B cell (primary cell): ENCODE results near the gene ANAPC4. TPM values are rescaled to one million over a fixed set of nuclear protein-coding genes. Genes with fewer than 3 reads are reported as not detected.

Experiments
- ATAC-seq: fragments of 200-7000 bp; cut with Tn5 transposase; one replicate; pipeline ENCODE4 v1.10.0; 2021; ENCODE audit warnings: low read depth, mild to moderate bottlenecking, moderate number of reproducible peaks, moderate library complexity
- CTCF ChIA-PET: fragments of 350-600 bp; sonication (Branson Sonifier 250); formaldehyde crosslinking; loops from one replicate; lab custom pipeline; 2021; ENCODE audit warnings: antibody characterized with exemption, inconsistent platforms; lab: Charles Lee
- POLR2A ChIA-PET: fragments of 350-600 bp; sonication (Branson Sonifier 250); formaldehyde crosslinking; loops from one replicate; lab custom pipeline; 2021; ENCODE audit warnings: antibody characterized with exemption; lab: Charles Lee
- DNase-seq: peaks from one replicate; pipeline ENCODE4 v3.0.0; 2013
- H2AFZ ChIP-seq: 2 replicates; pipeline ENCODE4 v1.6.1; 2012; ENCODE audit warnings: mild to moderate bottlenecking, low read depth, low read length; ENCODE audit not compliant: insufficient read depth, poor library complexity, severe bottlenecking
- H3K27ac ChIP-seq, 2 donors: 1 replicate in 1 of 2; 2 replicates in 1 of 2; pipeline ENCODE4 v1.5.1; 2012 to 2013; ENCODE audit warnings: low read length in 2 of 2, mild to moderate bottlenecking in 2 of 2, moderate library complexity in 1 of 2
- H3K27me3 ChIP-seq, 4 experiments: fragments of 200-600 bp in 1 of 4; sonication (generic) in 1 of 4; replicated peaks in 1 of 4; 1 replicate in 2 of 4; 2 replicates in 2 of 4; pipeline versions ENCODE4 v1.6.1 to v1.7.0; 2013 to 2016; ENCODE audit warnings: low read length in 3 of 4, mild to moderate bottlenecking in 2 of 4, mixed read lengths in 1 of 4, moderate library complexity in 1 of 4; ENCODE audit not compliant: insufficient read depth in 4 of 4, control insufficient read depth in 3 of 4; ENCODE audit errors: control extremely low read depth in 1 of 4
- H3K36me3 ChIP-seq, 2 experiments: replicated peaks in 1 of 2; 1 replicate in 1 of 2; 2 replicates in 1 of 2; pipeline versions ENCODE4 v1.6.1 to v1.7.1; 2013; ENCODE audit warnings: low read length in 1 of 2; ENCODE audit not compliant: insufficient read depth in 2 of 2, control insufficient read depth in 1 of 2; ENCODE audit errors: control extremely low read depth in 1 of 2, extremely low read depth in 1 of 2
- H3K4me1 ChIP-seq, 2 donors: fragments of 200-600 bp in 1 of 2; sonication (generic) in 1 of 2; 1 replicate in 1 of 2; 2 replicates in 1 of 2; pipeline versions ENCODE4 v1.5.1 to v1.6.1; 2013 to 2017; ENCODE audit warnings: low read length in 2 of 2; ENCODE audit not compliant: control insufficient read depth in 2 of 2, insufficient read depth in 2 of 2
- H3K4me2 ChIP-seq: replicated peaks from 2 replicates; pipeline ENCODE3; 2012; ENCODE audit warnings: mild to moderate bottlenecking, low read depth, low read length; ENCODE audit not compliant: poor library complexity, severe bottlenecking
- H3K4me3 ChIP-seq, 5 experiments: fragments of 200-600 bp in 1 of 5; sonication (generic) in 1 of 5; 1 replicate in 3 of 5; 2 replicates in 2 of 5; pipeline versions ENCODE4 v1.5.1 to v1.7.0; 2011 to 2016; ENCODE audit warnings: low read length in 4 of 5, mild to moderate bottlenecking in 4 of 5, low read depth in 2 of 5, control low read depth in 1 of 5, moderate library complexity in 1 of 5; ENCODE audit not compliant: insufficient read depth in 1 of 5; ENCODE audit errors: control extremely low read depth in 1 of 5, extremely low read depth in 1 of 5
- H3K79me2 ChIP-seq: fragments of 200-600 bp; sonication (generic); one replicate; pipeline ENCODE4 v1.6.0; 2016; ENCODE audit warnings: low read length; ENCODE audit not compliant: control insufficient read depth, insufficient read depth
- H3K9ac ChIP-seq: fragments of 200-600 bp; sonication (generic); 2 replicates; pipeline ENCODE4 v1.6.1; 2017; ENCODE audit warnings: mild to moderate bottlenecking, low read length, moderate library complexity
- H3K9me3 ChIP-seq, 3 donors: one replicate each; pipeline versions ENCODE4 v1.6.1 to v1.7.1; 2013; ENCODE audit warnings: low read length in 2 of 3; ENCODE audit not compliant: control insufficient read depth in 2 of 3, insufficient read depth in 1 of 3; ENCODE audit errors: control extremely low read depth in 1 of 3
- H4K20me1 ChIP-seq: 2 replicates; pipeline ENCODE4 v1.6.0; 2012; ENCODE audit warnings: mild to moderate bottlenecking, low read length; ENCODE audit not compliant: insufficient read depth, control insufficient read depth, poor library complexity, severe bottlenecking
- H3K27ac Mint-ChIP-seq: one replicate; pipeline ENCODE4 v1.8.0; 2021; ENCODE audit warnings: mixed read lengths
- H3K27me3 Mint-ChIP-seq: one replicate; pipeline ENCODE4 v1.8.0; 2021; ENCODE audit warnings: mixed read lengths
- H3K4me1 Mint-ChIP-seq: one replicate; pipeline ENCODE4 v1.8.0; 2021; ENCODE audit warnings: mixed read lengths
- H3K4me3 Mint-ChIP-seq: one replicate; pipeline ENCODE4 v1.8.0; 2021; ENCODE audit warnings: mixed read lengths
- H3K9me3 Mint-ChIP-seq: one replicate; pipeline ENCODE4 v1.8.0; 2022; ENCODE audit warnings: mixed read lengths; ENCODE audit not compliant: insufficient read depth
- CTCF ChIP-seq: fragments of 200-600 bp; IDR thresholded peaks from one replicate; pipeline ENCODE4 v1.8.0; 2022; ENCODE audit warnings: antibody characterized with exemption, mild to moderate bottlenecking
- EZH2 ChIP-seq: IDR thresholded peaks from 2 replicates; pipeline ENCODE4 v1.6.1; 2012; ENCODE audit warnings: borderline replicate concordance, low read depth, mild to moderate bottlenecking, moderate library complexity, low read length; ENCODE audit not compliant: insufficient read depth, poor library complexity, severe bottlenecking
- WGBS: methylation state at CpG from one replicate; pipeline ENCODE4 v1.1.5; 2013; ENCODE audit warnings: missing lambda C conversion rate; ENCODE audit not compliant: insufficient coverage; 5-methylcytosine and 5-hydroxymethylcytosine counted together
- intact Hi-C: fragments of 100-400 bp; cut with micrococcal nuclease; formaldehyde crosslinking; loops from one replicate; pipeline ENCODE4 v1.10.0; 2022
- polyA plus RNA-seq: library from polyadenylated mRNA; depleted of rRNA; stranded (reverse); fragments of >200 nt; gene quantifications from 2 replicates; pipeline ENCODE4 v1.2.3, GENCODE V29; 2012
- total RNA-seq, 2 donors: library from RNA; stranded (reverse); fragments of 120-200 nt in 1 of 2; gene quantifications; 1 replicate in 1 of 2; 2 replicates in 1 of 2; pipeline versions ENCODE4 v1.2.3 to v1.2.4, GENCODE V29; 2013 to 2022

Gene ANAPC4
- total and polyA plus RNA-seq, 2 donors (not counting 1 experiment from before 2014, with no cell fraction given), result 18.4 to 52.6 TPM

GRCh38 chr4:25377572-25378436 lies 741 bp downstream of the ANAPC4 start:
- Mint-ChIP-seq H3K4me1 (peaks cover 9% of the 10 kb centered on the region), H3K9me3 (no peaks in the 10 kb centered on the region), H3K27me3 (no peaks in the 10 kb centered on the region), H3K4me3 (no peak overlapping the region), H3K27ac (peak overlapping the region; percentile 82)
- WGBS, result 28% methylated on average over 10 of the region's 18 CpGs
- Histone ChIP-seq H3K4me2 (peak overlapping the region; percentile 88), H3K79me2 (peaks cover 18% of the 10 kb centered on the region), H4K20me1 (no peaks in the 10 kb centered on the region), H3K36me3 (peaks cover 0 to 3% of the 10 kb centered on the region in 2 experiments), H2AFZ (peak overlapping the region; percentile 87), H3K4me1 (peaks cover 15 to 23% of the 10 kb centered on the region in 2 donors), H3K27ac (peak overlapping the region; percentile 28 to 64), H3K4me3 (peak overlapping the region; percentile 76 to 92 (median 86)), H3K9me3 (no peaks in the 10 kb centered on the region), H3K27me3 (no peaks in the 10 kb centered on the region), H3K9ac (peak overlapping the region; percentile 83)
- TF ChIP-seq CTCF, result no peak
- no peak for TF ChIP-seq EZH2
- ChIA-PET CTCF (interaction anchor here (1.9 to 2.4 kb wide), 3 partner anchors 11 to 143 kb away, joined by 7 to 14 read pairs (median 13); partner anchors contain the start of genes PI4K2B and ZCCHC4), POLR2A (interaction anchor here (1.2 kb wide), 2 partner anchors 66 to 218 kb away, joined by 3 to 4 read pairs; partner anchors contain the start of genes SEPSECS and ZCCHC4)
- DNase-seq (no peak), ATAC-seq (no peak)
- intact Hi-C loops, result loop anchor here (1.0 to 2.0 kb wide), 5 partner anchors 66 to 943 kb away; partner anchors contain the start of genes PI4K2B, RBPJ, SEPSECS and SMIM20
